ENCODE results near the gene RNASE7.

- TF ChIP-seq CTCF (IDR thresholded peaks at IDR 0.05): peak; percentile 38 to 83 (median 76)
- TF ChIP-seq POLR2A (IDR thresholded peaks at IDR 0.05): no peak
- no peak for TF ChIP-seq EP300 (IDR thresholded peaks at IDR 0.05)
These were observed 2.4 kb upstream of the RNASE7 start for GRCh38 chr14:21039585-21040369.
